Fibroblast of lung (primary cell): ENCODE results near the gene C21orf58. TPM values are rescaled to one million over a fixed set of nuclear protein-coding genes. Genes with fewer than 3 reads are reported as not detected.

Source experiments
- DNase-seq, 2 donors: peaks; one replicate each; pipeline versions ENCODE4 v3.0.0 to v3.0.0-alpha.2; 2010; ENCODE audit warnings: low read depth in 2 of 2
- H2AFZ ChIP-seq: 2 replicates; pipeline ENCODE4 v1.5.1; 2012; ENCODE audit warnings: low read length, control low read depth, inconsistent platforms
- H3K27ac ChIP-seq: 2 replicates; pipeline ENCODE4 v1.5.1; 2011; ENCODE audit warnings: low read length, control low read depth; ENCODE audit not compliant: insufficient read depth
- H3K27me3 ChIP-seq: 2 replicates; pipeline ENCODE4 v1.5.1; 2011; ENCODE audit warnings: mild to moderate bottlenecking, low read length; ENCODE audit not compliant: control insufficient read depth, insufficient read depth
- H3K36me3 ChIP-seq: 2 replicates; pipeline ENCODE4 v1.5.1; 2011; ENCODE audit warnings: low read length; ENCODE audit not compliant: control insufficient read depth, insufficient read depth
- H3K4me1 ChIP-seq: 2 replicates; pipeline ENCODE4 v1.5.1; 2011; ENCODE audit warnings: low read length; ENCODE audit not compliant: control insufficient read depth, insufficient read depth; ENCODE audit errors: extremely low read depth
- H3K4me2 ChIP-seq: 2 replicates; pipeline ENCODE4 v1.5.1; 2011; ENCODE audit warnings: low read length, control low read depth; ENCODE audit not compliant: insufficient read depth; ENCODE audit errors: extremely low read depth
- H3K4me3 ChIP-seq, 4 experiments: fragments of 200-600 bp in 1 of 4; sonication (generic) in 1 of 4; replicated peaks in 1 of 4; 2 replicates each; pipeline ENCODE4 v1.5.1; 2011 to 2016; ENCODE audit warnings: low read length in 4 of 4, low read depth in 3 of 4, mild to moderate bottlenecking in 3 of 4, control low read depth in 2 of 4, inconsistent platforms in 1 of 4, mixed read lengths in 1 of 4; ENCODE audit not compliant: insufficient read depth in 1 of 4; ENCODE audit errors: control extremely low read depth in 1 of 4
- H3K79me2 ChIP-seq: 2 replicates; pipeline ENCODE4 v1.5.1; 2012; ENCODE audit warnings: mild to moderate bottlenecking, low read length, inconsistent platforms; ENCODE audit not compliant: control insufficient read depth, insufficient read depth
- H3K9ac ChIP-seq: 2 replicates; pipeline ENCODE4 v1.5.1; 2011; ENCODE audit warnings: mild to moderate bottlenecking, low read length, control low read depth; ENCODE audit not compliant: insufficient read depth
- H3K9me3 ChIP-seq: 2 replicates; pipeline ENCODE4 v1.5.1; 2012; ENCODE audit warnings: low read depth, low read length; ENCODE audit not compliant: control insufficient read depth, insufficient read depth
- H4K20me1 ChIP-seq: 2 replicates; pipeline ENCODE4 v1.5.1; 2011; ENCODE audit warnings: low read length; ENCODE audit not compliant: control insufficient read depth, insufficient read depth; ENCODE audit errors: extremely low read depth
- EZH2 ChIP-seq: IDR thresholded peaks from 2 replicates; pipeline ENCODE4 v1.5.1; 2012; ENCODE audit warnings: low read length, control low read depth, mild to moderate bottlenecking; ENCODE audit errors: missing control alignments
- polyA plus RNA-seq, 2 donors: library from polyadenylated mRNA; depleted of rRNA in 1 of 2; stranded (reverse) in 1 of 2; unstranded in 1 of 2; fragments of >200 nt; gene quantifications; 2 replicates each; pipeline ENCODE4 v1.2.1, GENCODE V29; 2011 to 2012; ENCODE audit warnings: missing spikeins in 1 of 2
- total RNA-seq: library from RNA; depleted of rRNA; stranded (reverse); fragments of >200 nt; gene quantifications from 2 replicates; pipeline ENCODE4 v1.2.1, GENCODE V29; 2014
- TF ChIP-seq, protein P1 (sequence below), 2 donors: IDR thresholded peaks in 1 of 2; conservative IDR thresholded peaks in 1 of 2; 1 replicate in 1 of 2; 2 replicates in 1 of 2; pipeline ENCODE4 v1.5.1; 2011 to 2012; ENCODE audit warnings: low read length in 2 of 2, control low read depth in 1 of 2, inconsistent platforms in 1 of 2, low read depth in 1 of 2, mild to moderate bottlenecking in 1 of 2

The C21orf58 gene
- total and polyA plus RNA-seq, 2 donors (not counting 1 experiment from before 2014, with no cell fraction given) = 1.4 to 2.5 TPM

DNA sequence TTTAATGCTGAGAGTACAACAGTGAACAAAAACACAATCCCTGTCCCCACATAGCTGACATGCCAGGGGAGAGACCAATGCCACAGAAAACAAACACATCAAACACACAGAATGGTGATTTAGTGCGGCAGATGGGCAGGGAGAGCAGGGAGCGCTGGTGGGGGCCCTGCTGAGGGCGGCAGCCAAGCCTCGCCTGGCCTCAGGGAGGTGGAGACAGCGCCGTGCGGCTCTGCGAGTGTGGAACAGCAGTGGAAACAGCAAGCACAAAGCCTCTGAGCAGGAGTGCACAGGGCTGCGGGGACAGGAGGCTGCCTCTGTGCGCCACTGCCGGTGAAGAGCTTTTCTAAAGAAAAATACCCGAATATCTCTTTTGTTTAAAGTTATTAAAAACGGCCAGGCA is 55.3 kb downstream of the C21orf58 start:
- H3K9me3 ChIP-seq = no peaks in the 10 kb centered on the region
- no peaks in the 10 kb centered on the region for H4K20me1 ChIP-seq
- H3K36me3 ChIP-seq = peaks cover 37% of the 10 kb centered on the region
- H3K4me1 ChIP-seq = no peaks in the 10 kb centered on the region
- no peak overlapping the region for H3K9ac ChIP-seq
- no peak overlapping the region for H3K27ac ChIP-seq
- H3K79me2 ChIP-seq = no peaks in the 10 kb centered on the region
- TF ChIP-seq EZH2 = no peak
- TF ChIP-seq, protein P1, sequence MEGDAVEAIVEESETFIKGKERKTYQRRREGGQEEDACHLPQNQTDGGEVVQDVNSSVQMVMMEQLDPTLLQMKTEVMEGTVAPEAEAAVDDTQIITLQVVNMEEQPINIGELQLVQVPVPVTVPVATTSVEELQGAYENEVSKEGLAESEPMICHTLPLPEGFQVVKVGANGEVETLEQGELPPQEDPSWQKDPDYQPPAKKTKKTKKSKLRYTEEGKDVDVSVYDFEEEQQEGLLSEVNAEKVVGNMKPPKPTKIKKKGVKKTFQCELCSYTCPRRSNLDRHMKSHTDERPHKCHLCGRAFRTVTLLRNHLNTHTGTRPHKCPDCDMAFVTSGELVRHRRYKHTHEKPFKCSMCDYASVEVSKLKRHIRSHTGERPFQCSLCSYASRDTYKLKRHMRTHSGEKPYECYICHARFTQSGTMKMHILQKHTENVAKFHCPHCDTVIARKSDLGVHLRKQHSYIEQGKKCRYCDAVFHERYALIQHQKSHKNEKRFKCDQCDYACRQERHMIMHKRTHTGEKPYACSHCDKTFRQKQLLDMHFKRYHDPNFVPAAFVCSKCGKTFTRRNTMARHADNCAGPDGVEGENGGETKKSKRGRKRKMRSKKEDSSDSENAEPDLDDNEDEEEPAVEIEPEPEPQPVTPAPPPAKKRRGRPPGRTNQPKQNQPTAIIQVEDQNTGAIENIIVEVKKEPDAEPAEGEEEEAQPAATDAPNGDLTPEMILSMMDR (conservative IDR thresholded peaks at IDR 0.05 in 1 of 2, IDR thresholded peaks at IDR 0.05 in 1 of 2; ENCODE audit: low read depth in 1 of 2, low read length in 2 of 2) = no peak
- H3K27me3 ChIP-seq = no peaks in the 10 kb centered on the region
- H3K4me2 ChIP-seq = no peak overlapping the region
- H3K4me3 ChIP-seq = no peak overlapping the region
- no peak overlapping the region for H2AFZ ChIP-seq
- no peak for DNase-seq

DNA sequence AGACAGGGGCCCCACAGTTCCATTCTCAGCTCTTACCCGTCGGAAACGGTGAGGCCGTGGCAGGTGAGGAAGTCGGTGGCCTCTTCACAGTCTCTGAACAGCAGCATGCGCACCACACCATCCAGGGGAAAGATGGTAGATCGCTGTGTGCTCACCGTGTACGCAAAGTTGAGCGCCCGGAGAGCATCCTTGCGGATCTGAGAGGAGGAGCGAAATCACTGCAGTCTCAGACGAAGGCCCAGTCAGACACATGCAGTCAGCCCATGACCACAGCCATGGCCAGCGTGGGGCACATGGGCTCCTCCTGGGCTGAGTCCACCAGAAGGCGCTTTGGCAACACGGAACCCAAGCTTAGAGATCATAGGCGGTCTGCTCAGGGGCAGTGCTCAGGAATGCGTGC is 56.7 kb downstream of the C21orf58 start:
- no peaks in the 10 kb centered on the region for H4K20me1 ChIP-seq

DNA sequence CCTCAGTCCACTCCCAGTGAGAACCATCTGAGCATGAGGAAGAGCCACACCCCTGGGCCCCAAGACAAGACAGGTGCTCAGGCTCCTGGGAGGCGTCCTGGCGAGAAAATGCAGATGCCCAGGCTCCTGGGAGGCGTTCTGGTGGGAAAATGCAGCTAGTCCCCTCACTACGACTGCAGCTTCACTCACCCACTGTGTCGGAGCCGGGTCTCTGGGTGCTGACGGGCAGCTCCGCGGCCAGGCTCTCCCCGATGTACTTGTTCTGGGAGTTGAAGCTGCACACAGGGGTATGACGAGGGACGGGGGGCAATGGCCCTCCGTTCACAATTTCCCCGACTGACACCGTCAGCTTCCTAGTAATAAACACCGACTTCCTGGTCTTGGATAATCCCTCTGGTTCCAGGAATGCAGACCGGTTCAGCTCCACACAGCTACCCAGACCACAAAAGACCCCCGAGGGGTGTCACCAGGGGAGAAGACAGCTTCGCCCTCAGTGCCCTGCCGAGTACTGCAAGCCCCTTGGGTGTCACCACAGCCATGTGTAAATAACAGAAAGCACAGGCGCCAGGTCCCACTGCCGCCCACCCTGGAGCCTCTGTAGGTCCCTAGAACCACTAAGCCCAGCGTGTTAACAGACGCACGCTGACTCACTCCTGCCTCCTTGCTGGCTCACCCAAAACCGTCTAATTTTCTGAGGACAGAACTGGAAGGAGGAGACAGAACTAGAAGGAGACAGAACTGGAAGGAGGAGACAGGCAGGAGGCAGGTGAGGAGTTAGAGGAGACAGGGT is 57.7 kb downstream of the C21orf58 start:
- H3K27ac ChIP-seq = no peak overlapping the region
- no peaks in the 10 kb centered on the region for H3K79me2 ChIP-seq
- no peak overlapping the region for H2AFZ ChIP-seq
- H3K9ac ChIP-seq = no peak overlapping the region
- TF ChIP-seq, protein P1 (conservative IDR thresholded peaks at IDR 0.05 in 1 of 2, IDR thresholded peaks at IDR 0.05 in 1 of 2; ENCODE audit: low read depth in 1 of 2, low read length in 2 of 2) = no peak
- TF ChIP-seq EZH2 = no peak
- no peak for DNase-seq
- H3K4me3 ChIP-seq = no peak overlapping the region
- no peak overlapping the region for H3K4me2 ChIP-seq
- no peaks in the 10 kb centered on the region for H3K9me3 ChIP-seq
- peaks cover 34% of the 10 kb centered on the region for H3K36me3 ChIP-seq
- no peaks in the 10 kb centered on the region for H4K20me1 ChIP-seq
- H3K4me1 ChIP-seq = no peaks in the 10 kb centered on the region
- no peaks in the 10 kb centered on the region for H3K27me3 ChIP-seq

More for the DNA sequence above, 56.7 kb downstream of the C21orf58 start:
- no peak for DNase-seq
- Histone ChIP-seq H3K79me2 (no peaks in the 10 kb centered on the region), H3K27me3 (no peaks in the 10 kb centered on the region), H3K9ac (no peak overlapping the region), H3K4me2 (no peak overlapping the region), H3K4me3 (no peak overlapping the region), H3K4me1 (no peaks in the 10 kb centered on the region), H3K36me3 (peaks cover 32% of the 10 kb centered on the region), H3K27ac (no peak overlapping the region), H3K9me3 (no peaks in the 10 kb centered on the region), H2AFZ (no peak overlapping the region)
- TF ChIP-seq, protein P1 (conservative IDR thresholded peaks at IDR 0.05 in 1 of 2, IDR thresholded peaks at IDR 0.05 in 1 of 2; ENCODE audit: low read depth in 1 of 2, low read length in 2 of 2) = no peak
